ENCODE measurements around the gene WSCD1.

WSCD1 gene

DNA sequence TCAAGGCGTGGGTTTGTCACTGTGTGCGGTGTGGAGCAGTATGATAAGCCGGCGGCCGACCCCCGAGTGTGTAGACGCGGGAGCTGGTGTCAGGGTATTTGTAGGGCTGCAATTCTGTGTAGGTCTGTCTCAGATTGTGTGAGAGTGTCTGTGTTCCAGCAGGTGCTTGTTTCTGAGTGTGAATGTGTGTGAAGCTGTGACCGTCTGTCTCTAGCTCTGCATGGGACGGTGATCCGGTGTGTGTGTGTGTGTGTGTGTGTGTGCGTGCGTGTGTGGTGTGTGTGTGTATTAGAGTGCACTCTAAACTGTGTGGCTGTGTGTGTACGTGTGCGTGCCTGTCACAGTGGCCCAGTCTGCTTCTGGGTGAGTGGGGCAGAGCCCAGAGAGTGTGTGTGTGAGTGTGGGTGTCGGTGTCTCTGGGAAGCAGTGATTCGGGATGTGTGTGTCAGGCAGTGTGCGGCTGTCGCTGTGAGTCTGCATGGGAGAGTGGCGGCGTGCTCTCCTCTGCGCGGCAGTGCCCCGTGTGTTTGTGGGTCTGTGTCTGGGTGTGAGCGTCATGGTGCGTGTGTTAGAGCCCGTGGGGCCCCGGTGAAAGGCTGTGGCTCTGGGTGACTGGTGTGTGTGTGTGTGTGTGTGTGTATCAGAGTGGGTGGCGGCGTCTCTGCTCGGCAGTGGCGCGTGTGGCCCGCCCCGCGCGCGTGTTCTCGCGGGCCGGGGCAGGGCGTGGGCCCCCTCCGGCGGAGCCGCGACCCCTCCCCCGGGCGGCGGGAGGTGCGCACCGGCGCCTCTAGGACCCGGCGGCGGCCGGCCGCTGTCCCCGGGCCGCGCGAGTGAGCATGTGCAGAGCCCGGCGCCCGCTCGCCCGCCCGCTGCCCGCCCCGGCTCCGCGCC is at the start of gene WSCD1:
Gene WSCD1 (plus strand): TSS at position 841 of the 891 bp plus-strand sequence. CDS start 10,280 bp downstream, outside the sequence.
- DNase-seq: peak; percentile 39

DNA sequence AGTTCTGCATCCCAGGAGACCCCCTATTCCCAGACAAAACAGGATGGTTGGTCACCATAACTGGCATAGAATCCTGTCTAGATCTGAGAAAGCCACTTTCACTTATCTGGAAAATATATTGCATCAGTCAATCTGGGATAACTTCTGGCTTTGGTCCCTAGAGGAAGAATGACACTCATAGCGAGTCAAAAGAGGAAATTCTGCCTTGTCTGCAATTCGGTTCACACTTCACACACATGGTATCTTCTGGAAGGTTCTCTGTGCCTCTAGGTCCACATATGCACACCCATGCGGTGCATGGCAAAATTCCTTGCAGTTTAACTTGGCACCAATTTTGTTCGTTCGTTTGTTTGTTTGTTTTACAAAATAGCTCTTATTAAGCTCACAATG is 49.2 kb upstream of the WSCD1 start:
- no peak for DNase-seq

DNA sequence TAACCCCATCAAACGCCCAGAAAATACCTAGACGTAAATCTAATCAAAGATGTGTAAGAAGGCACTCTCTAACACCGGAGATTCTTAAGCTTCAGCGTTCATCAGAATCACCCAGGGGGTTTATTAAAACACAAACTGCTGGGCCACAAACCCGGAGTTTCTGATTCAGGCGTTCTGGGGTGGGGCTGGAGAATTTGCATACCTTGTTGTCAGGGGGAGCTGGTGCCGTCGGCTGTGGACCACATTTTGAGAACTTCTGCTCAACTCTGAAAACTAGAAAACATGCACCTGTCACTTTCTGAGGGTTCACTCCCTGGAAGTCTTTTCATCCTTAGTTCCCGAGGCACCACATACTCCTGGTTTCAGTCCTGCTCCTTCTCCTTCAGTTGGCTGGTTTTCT is 48.6 kb upstream of the WSCD1 start:
- no peak for DNase-seq

GRCh38 chr17:6023036-6023831 is 46.9 kb upstream of the WSCD1 start:
- no peak for DNase-seq

DNA sequence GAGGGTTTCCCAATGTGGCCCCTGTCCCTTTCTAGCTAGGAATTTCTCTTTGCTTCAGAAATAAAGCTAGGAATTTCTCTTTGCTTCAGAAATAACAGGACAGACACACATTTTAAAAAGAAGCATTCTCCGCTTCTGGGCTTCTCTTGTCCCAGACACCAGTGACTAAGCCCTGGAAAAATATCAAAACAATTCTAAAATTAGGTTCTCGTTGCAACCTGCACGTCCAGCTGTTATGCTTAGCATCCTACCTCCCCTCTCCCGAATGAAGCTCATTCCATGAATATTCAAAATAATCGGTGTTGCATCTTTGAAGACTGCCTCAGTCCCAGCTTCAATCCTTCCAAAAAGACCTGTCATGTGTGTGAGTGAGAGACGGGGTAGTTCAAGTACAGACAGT is 45.6 kb upstream of the WSCD1 start:
- DNase-seq: no peak

DNA sequence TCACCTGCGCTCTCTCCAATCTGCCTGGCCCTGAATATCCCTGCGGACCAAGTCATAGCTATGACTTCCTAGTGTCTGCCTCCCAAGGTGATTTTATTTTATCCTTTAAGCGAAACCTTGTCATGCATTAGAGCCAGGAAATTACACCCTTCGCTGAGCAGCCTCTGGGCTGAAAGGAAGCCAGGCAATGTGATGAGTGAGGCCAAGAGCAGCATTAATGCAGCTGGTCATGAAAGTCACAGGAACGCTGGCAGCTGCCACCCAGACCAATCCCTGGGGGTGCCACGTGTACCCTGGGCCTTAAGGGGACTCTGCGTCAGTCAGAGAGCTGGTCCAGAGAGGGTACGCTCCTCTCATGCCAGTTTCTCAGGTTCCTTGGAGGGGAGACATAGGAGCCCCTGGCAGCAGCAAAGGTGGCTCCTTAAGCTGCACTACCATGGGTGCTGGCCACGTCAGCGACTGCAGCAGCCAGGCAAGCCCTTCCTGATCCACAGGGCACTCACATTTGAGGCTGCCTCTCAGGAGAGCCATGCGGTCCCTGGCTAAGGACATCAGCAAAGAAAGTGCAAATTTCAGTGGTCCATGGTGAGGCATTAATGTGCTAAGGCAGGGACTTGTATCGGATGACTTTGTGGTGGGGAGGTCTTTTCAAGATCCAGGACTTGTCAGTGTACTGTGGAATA is 42.7 kb upstream of the WSCD1 start:
- DNase-seq: no peak

GRCh38 chr17:6028294-6028693 is 41.9 kb upstream of the WSCD1 start:
- no peak for DNase-seq

DNA sequence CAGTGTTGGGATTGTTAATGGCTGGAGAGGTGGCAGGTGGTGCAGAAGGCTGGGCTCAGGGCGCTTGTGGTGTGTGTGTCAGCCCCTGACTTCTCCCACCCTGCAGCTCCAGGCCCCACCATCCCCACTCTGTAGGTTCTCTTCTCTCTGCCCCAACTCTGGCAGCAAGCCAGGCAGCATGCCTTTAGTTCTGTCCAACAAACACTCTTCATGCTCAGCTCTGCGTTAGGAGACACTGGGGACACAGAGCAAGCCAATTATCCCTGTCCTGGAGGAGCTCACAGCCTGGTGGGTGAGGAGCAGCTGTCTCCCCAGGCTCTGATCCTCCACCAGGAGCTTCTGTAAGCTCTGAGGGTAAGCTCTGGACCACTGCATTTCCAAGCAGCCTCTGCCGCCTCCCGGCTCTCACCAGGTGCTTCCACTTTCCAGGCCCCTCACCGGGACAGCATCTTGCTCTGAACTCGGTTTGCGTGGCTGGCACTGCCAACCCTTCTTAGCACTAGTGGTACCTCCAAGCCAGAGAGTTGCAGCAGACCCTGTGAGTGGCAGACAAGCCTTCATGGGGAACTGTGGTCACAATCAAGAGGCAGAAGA is 34.3 kb upstream of the WSCD1 start:
- no peak for DNase-seq

GRCh38 chr17:6040504-6040903 is 29.7 kb upstream of the WSCD1 start:
- no peak for DNase-seq

GRCh38 chr17:6041246-6041645 is 28.9 kb upstream of the WSCD1 start:
- DNase-seq: no peak

DNA sequence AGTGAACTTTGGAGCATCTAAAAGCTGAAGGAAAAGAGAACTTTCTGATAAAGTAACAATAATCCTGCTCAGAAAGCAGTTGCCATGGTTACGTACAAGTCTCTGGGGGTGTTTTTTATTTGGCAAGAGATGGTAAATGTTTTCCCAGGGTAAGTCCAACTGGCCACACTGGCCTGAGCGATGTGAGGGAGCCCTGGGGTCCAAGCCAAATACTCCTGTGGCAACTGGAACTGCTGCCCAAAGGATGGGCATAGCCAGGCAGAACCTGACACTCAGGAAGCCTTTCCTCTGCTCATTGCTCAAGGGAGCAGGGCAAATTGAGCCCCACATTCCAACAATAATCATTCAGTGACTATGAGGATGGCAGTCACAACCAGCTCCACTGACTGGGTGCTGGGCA is 26.8 kb upstream of the WSCD1 start:
- DNase-seq: no peak

GRCh38 chr17:6044261-6044660 is 25.9 kb upstream of the WSCD1 start:
- no peak for DNase-seq

- no peak for DNase-seq
Measured at GRCh38 chr17:6045621-6046357, 24.4 kb upstream of the WSCD1 start.

DNA sequence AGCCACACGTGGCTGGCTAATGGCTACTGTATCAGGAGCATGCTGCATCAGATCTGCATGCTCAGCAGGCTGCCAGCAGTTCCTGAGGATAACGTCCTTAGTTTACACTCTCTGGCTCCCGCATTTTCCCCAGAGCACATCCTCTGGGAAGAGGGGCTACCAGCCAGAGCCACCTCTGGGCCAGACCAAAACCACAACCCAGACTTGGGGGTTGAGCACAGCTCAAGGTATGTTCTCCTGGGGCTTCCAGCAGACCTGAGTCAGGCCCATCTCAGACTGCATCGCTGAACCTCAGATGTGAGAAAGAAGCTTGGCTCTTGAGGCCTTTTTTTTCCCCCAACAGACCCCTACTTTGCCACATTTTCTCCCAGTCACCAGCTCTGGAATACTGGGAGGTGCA is 23.7 kb upstream of the WSCD1 start:
- no peak for DNase-seq

DNA sequence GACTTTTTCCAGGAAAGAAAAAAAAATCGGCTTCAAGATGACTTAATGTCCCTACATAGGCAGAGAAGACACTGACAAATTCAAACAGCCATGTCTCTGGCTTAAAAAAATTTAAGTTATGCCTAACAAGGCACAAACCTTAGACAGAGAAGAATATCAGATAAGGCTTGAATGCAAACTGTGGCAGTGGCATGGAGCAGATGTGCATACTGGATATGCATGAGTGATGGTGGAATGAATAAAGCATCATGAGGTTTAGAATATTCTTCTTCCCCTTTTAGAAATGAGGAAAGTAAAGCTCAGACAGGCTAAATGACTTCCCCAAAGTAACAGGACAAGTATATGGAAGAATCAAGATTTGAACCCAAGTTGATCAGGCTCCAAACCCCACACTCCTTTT is 23.2 kb upstream of the WSCD1 start:
- no peak for DNase-seq

- no peak for DNase-seq
Measured at GRCh38 chr17:6047966-6048365, 22.2 kb upstream of the WSCD1 start.

- DNase-seq: no peak
Measured at GRCh38 chr17:6048486-6048885, 21.7 kb upstream of the WSCD1 start.

DNA sequence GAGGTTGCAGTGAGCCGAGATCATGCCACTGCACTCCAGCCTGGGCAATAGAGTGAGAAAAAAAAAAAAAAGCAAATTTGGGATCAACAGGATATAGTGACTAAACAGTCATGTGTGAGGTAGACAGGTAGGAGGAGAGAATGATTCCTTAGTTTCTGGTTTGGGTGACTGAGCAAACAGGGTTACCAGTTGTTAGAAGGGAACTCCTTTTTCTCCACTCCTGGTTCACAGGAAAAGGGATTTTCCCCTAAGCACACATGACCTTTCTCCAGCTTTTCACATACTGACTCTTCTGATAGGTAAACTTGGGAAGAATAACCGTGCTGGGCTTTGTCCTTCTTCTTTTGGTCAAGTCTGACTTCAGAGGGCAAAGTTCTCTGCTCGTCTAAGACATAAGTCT is 17.3 kb upstream of the WSCD1 start:
- no peak for DNase-seq

- DNase-seq: no peak
Measured at GRCh38 chr17:6054372-6054771, 15.8 kb upstream of the WSCD1 start.

- DNase-seq: no peak
Measured at GRCh38 chr17:6056104-6056503, 14.1 kb upstream of the WSCD1 start.

GRCh38 chr17:6057562-6057961 is 12.6 kb upstream of the WSCD1 start:
- no peak for DNase-seq

GRCh38 chr17:6059406-6059805 is 10.8 kb upstream of the WSCD1 start:
- no peak for DNase-seq
